Kidney (tissue), 14 donors: ENCODE data around the gene MPRIP. TPM values are rescaled to one million over a fixed set of nuclear protein-coding genes. Genes with fewer than 3 reads are reported as not detected.

Experiments used
- DNase-seq, 5 donors: peaks; one replicate each; pipeline ENCODE4 v3.0.0-alpha.2; 2013 to 2020
- FAIRE-seq: peaks from 2 replicates; lab custom pipeline; 2012; peaks lifted over from hg19 to GRCh38; lab: Jason Lieb, UNC
- H3K27ac ChIP-seq, 2 donors: one replicate each; pipeline ENCODE4 v1.7.0; 2013; ENCODE audit warnings: low read depth in 2 of 2, low read length in 2 of 2, inconsistent platforms in 1 of 2
- H3K27me3 ChIP-seq: one replicate; pipeline ENCODE4 v1.7.1; 2013; ENCODE audit warnings: low read length, inconsistent platforms; ENCODE audit not compliant: control insufficient read depth, insufficient read depth
- H3K36me3 ChIP-seq, 3 donors: one replicate each; pipeline versions ENCODE4 v1.7.0 to v1.7.1; 2013; ENCODE audit warnings: low read length in 3 of 3, control low read depth in 1 of 3, inconsistent platforms in 1 of 3; ENCODE audit not compliant: insufficient read depth in 3 of 3, control insufficient read depth in 2 of 3
- H3K4me1 ChIP-seq, 3 donors: one replicate each; pipeline versions ENCODE4 v1.7.0 to v1.7.1; 2013; ENCODE audit warnings: low read length in 3 of 3, inconsistent platforms in 1 of 3, low read depth in 1 of 3; ENCODE audit not compliant: control insufficient read depth in 2 of 3, insufficient read depth in 2 of 3
- H3K4me3 ChIP-seq, 3 donors: one replicate each; pipeline versions ENCODE4 v1.7.0 to v1.8.1; 2013; ENCODE audit warnings: low read length in 3 of 3, control low read depth in 1 of 3, inconsistent platforms in 1 of 3
- H3K9ac ChIP-seq, 3 donors: one replicate each; pipeline versions ENCODE4 v1.7.0 to v1.7.1; 2013; ENCODE audit warnings: low read length in 3 of 3, control low read depth in 1 of 3, inconsistent platforms in 1 of 3
- H3K9me3 ChIP-seq, 3 donors: one replicate each; pipeline versions ENCODE4 v1.7.0 to v1.7.1; 2013; ENCODE audit warnings: low read length in 3 of 3, control low read depth in 1 of 3, inconsistent platforms in 1 of 3; ENCODE audit not compliant: control insufficient read depth in 2 of 3, insufficient read depth in 1 of 3
- CTCF ChIP-seq: IDR thresholded peaks from 3 replicates; pipeline ENCODE4 v1.5.1; 2012; ENCODE audit warnings: mild to moderate bottlenecking, moderate library complexity, borderline replicate concordance; ENCODE audit not compliant: insufficient read depth; ENCODE audit errors: extremely low read depth
- intact Hi-C: fragments of 100-400 bp; cut with DNase I; formaldehyde crosslinking; loops from one replicate; pipeline ENCODE4 v1.11.1; 2022
- polyA plus RNA-seq: library from polyadenylated mRNA; stranded (reverse); fragments of 350-450 nt; fragmentation: Illumina TruSeq; extraction: RNeasy Lipid Tissue Mini Kit (QIAGEN cat#74804); gene quantifications from one replicate; pipeline ENCODE4 v1.2.3, GENCODE V29; 2014; ENCODE audit warnings: low read depth, low replicate concordance; ENCODE audit not compliant: insufficient read depth
- total RNA-seq: library from RNA; stranded (reverse); fragmentation: NEBNext Ultra II Directional; extraction: Animal tissue kit (Norgen Biotek cat#: 25700); gene quantifications from one replicate; pipeline ENCODE4 v1.2.1, GENCODE V29; 2021
- donor health status: control.
- donor health status: control.
- donor health status: control.
- donor health status: control.
- donor health status: control.
- donor health status: DM: yes; HTN: yes; CAD: no.
- donor health status: Normal renal cell carcinoma (clear cell type).

MPRIP gene
- total and polyA plus RNA-seq, 2 donors from 2014 or later, result 120 to 250 TPM

- Histone ChIP-seq H3K9me3 (no peaks in the 10 kb centered on the region), H3K9ac (no peak overlapping the region), H3K36me3 (no peaks in the 10 kb centered on the region), H3K27ac (peak overlapping the region in 1 of 2 donors; percentile 41), H3K4me1 (peaks cover 0 to 14% (median 0%) of the 10 kb centered on the region in 3 donors), H3K27me3 (no peaks in the 10 kb centered on the region), H3K4me3 (no peak overlapping the region)
- no peak for TF ChIP-seq CTCF
- intact Hi-C loops, result no loop called here
- FAIRE-seq, result no peak
- DNase-seq, result peak in 2 of 5 donors; percentile 71 to 90
Measured at GRCh38 chr17:17021194-17021863, 20.9 kb upstream of the MPRIP start.

- Histone ChIP-seq H3K9me3 (no peaks in the 10 kb centered on the region), H3K4me1 (peaks cover 0 to 14% (median 0%) of the 10 kb centered on the region in 3 donors), H3K9ac (no peak overlapping the region), H3K4me3 (no peak overlapping the region), H3K36me3 (no peaks in the 10 kb centered on the region), H3K27ac (peak overlapping the region in 1 of 2 donors; percentile 20), H3K27me3 (no peaks in the 10 kb centered on the region)
- FAIRE-seq (no peak), DNase-seq (peak in 1 of 5 donors; percentile 47)
- no peak for TF ChIP-seq CTCF
- intact Hi-C loops, result no loop called here
Measured at GRCh38 chr17:17022011-17022410, 20.2 kb upstream of the MPRIP start.

- FAIRE-seq, result no peak
- Histone ChIP-seq H3K4me3 (no peak overlapping the region), H3K27me3 (no peaks in the 10 kb centered on the region), H3K9ac (no peak overlapping the region), H3K27ac (no peak overlapping the region), H3K4me1 (peaks cover 0 to 12% (median 0%) of the 10 kb centered on the region in 3 donors), H3K36me3 (no peaks in the 10 kb centered on the region), H3K9me3 (no peaks in the 10 kb centered on the region)
- intact Hi-C loops, result no loop called here
- no peak for TF ChIP-seq CTCF
- peak in 1 of 5 donors; percentile 71 for DNase-seq
Measured at GRCh38 chr17:17022456-17022855, 19.8 kb upstream of the MPRIP start.
